CD4-positive, alpha-beta memory T cell (primary cell): ENCODE measurements around the gene TIRAP. TPM values are rescaled to one million over a fixed set of nuclear protein-coding genes. Genes with fewer than 3 reads are reported as not detected.

Experiments used
- CTCF ChIA-PET: fragments of 350-600 bp; sonication (Branson Sonifier 250); formaldehyde crosslinking; loops from one replicate; lab custom pipeline; 2021; ENCODE audit warnings: inconsistent platforms; ENCODE audit not compliant: partially characterized antibody; lab: Charles Lee
- POLR2A ChIA-PET: fragments of 350-600 bp; sonication (Branson Sonifier 250); formaldehyde crosslinking; loops from one replicate; lab custom pipeline; 2021; ENCODE audit not compliant: partially characterized antibody; lab: Charles Lee
- DNase-seq, 5 donors: peaks; one replicate each; pipeline versions ENCODE4 v3.0.0 to v3.0.0-alpha.2; 2020 to 2022; ENCODE audit warnings: mixed read lengths in 1 of 5
- H3K27ac ChIP-seq: one replicate; pipeline ENCODE4 v1.7.0; 2013; ENCODE audit warnings: low read depth, low read length
- H3K27me3 ChIP-seq: 2 replicates; pipeline ENCODE4 v1.7.0; 2013; ENCODE audit warnings: mild to moderate bottlenecking, low read length, moderate library complexity; ENCODE audit not compliant: insufficient read depth
- H3K36me3 ChIP-seq: 2 replicates; pipeline ENCODE4 v1.7.0; 2013; ENCODE audit warnings: mild to moderate bottlenecking, low read length, moderate library complexity; ENCODE audit not compliant: insufficient read depth
- H3K4me1 ChIP-seq: 2 replicates; pipeline ENCODE4 v1.7.0; 2013; ENCODE audit warnings: mild to moderate bottlenecking, low read length, moderate library complexity; ENCODE audit not compliant: insufficient read depth
- H3K4me3 ChIP-seq, 2 donors: one replicate each; pipeline ENCODE4 v1.7.0; 2013; ENCODE audit warnings: low read length in 2 of 2, mild to moderate bottlenecking in 1 of 2
- H3K9me3 ChIP-seq, 2 donors: one replicate each; pipeline ENCODE4 v1.7.0; 2013; ENCODE audit warnings: low read length in 2 of 2, control low read depth in 1 of 2; ENCODE audit not compliant: control insufficient read depth in 1 of 2
- H3K27ac Mint-ChIP-seq, 7 donors: one replicate each; pipeline ENCODE4 v1.8.0; 2020 to 2021; ENCODE audit warnings: mixed read lengths in 7 of 7, mild to moderate bottlenecking in 6 of 7, inconsistent platforms in 3 of 7, moderate library complexity in 3 of 7
- H3K27me3 Mint-ChIP-seq, 2 donors: one replicate each; pipeline ENCODE4 v1.8.0; 2020 to 2021; ENCODE audit warnings: mixed read lengths in 2 of 2
- H3K36me3 Mint-ChIP-seq, 2 donors: one replicate each; pipeline ENCODE4 v1.8.0; 2020 to 2021; ENCODE audit warnings: mixed read lengths in 2 of 2, inconsistent platforms in 1 of 2, mild to moderate bottlenecking in 1 of 2
- H3K4me1 Mint-ChIP-seq, 4 donors: one replicate each; pipeline ENCODE4 v1.8.0; 2020 to 2021; ENCODE audit warnings: mixed read lengths in 4 of 4, mild to moderate bottlenecking in 1 of 4
- H3K4me3 Mint-ChIP-seq, 8 donors: one replicate each; pipeline ENCODE4 v1.8.0; 2020 to 2021; ENCODE audit warnings: mixed read lengths in 8 of 8, mild to moderate bottlenecking in 7 of 8, moderate library complexity in 6 of 8, inconsistent platforms in 3 of 8
- H3K9me3 Mint-ChIP-seq, 8 donors: one replicate each; pipeline ENCODE4 v1.8.0; 2020 to 2021; ENCODE audit warnings: mixed read lengths in 8 of 8, mild to moderate bottlenecking in 5 of 8, inconsistent platforms in 3 of 8, moderate library complexity in 1 of 8
- intact Hi-C: fragments of 100-400 bp; cut with micrococcal nuclease; formaldehyde crosslinking; loops from one replicate; pipeline ENCODE4 v1.15.1; 2023
- polyA plus RNA-seq, 2 donors: library from polyadenylated mRNA; unstranded; fragments of 300-500 nt; fragmentation: Illumina TruSeq; gene quantifications; one replicate each; pipeline ENCODE4 v1.2.3, GENCODE V29; 2021
- total RNA-seq, 2 experiments: library from RNA; stranded (reverse); gene quantifications; one replicate each; pipeline ENCODE4 v1.2.3, GENCODE V29; 2021

Gene TIRAP
- total and polyA plus RNA-seq, 4 experiments from 2014 or later, result 5.9 to 27.4 (median 19.1) TPM

DNA sequence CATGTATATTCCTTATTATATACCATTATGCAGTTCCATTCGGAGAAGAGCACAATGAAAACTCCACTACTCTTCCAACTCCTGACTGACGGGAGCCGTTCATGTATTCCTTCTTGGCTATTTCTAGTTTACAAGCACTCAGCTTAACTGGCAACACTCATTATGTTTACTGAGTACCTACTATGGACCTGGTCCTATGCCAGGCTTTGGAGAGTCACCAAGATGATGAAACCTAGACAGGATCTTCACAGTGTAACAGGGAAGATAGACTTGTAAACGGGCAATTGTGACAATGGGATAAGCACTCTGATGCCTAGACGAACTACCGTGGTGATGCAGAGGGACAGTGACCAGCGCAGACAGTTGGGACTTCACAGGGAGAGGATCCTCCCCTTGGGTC, 50.2 kb downstream of the TIRAP start:
- no peaks in the 10 kb centered on the region for H3K27me3 Mint-ChIP-seq
- DNase-seq, result no peak
- no peaks in the 10 kb centered on the region for H3K9me3 ChIP-seq
- H3K4me1 ChIP-seq, result no peaks in the 10 kb centered on the region
- peaks cover 36% of the 10 kb centered on the region for H3K36me3 ChIP-seq
- ChIA-PET POLR2A (no interaction called here), CTCF (no interaction called here)
- no peak overlapping the region for H3K4me3 Mint-ChIP-seq
- peaks cover 2 to 11% (median 8%) of the 10 kb centered on the region in 4 donors for H3K4me1 Mint-ChIP-seq
- no peak overlapping the region for H3K27ac ChIP-seq
- peaks cover 34 to 65% of the 10 kb centered on the region in 2 donors for H3K36me3 Mint-ChIP-seq
- intact Hi-C loops, result no loop called here
- H3K4me3 ChIP-seq, result no peak overlapping the region
- H3K27me3 ChIP-seq, result no peaks in the 10 kb centered on the region
- H3K9me3 Mint-ChIP-seq, result no peaks in the 10 kb centered on the region
- H3K27ac Mint-ChIP-seq, result peak overlapping the region in 3 of 7 donors; percentile 2 to 59 (median 45)

DNA sequence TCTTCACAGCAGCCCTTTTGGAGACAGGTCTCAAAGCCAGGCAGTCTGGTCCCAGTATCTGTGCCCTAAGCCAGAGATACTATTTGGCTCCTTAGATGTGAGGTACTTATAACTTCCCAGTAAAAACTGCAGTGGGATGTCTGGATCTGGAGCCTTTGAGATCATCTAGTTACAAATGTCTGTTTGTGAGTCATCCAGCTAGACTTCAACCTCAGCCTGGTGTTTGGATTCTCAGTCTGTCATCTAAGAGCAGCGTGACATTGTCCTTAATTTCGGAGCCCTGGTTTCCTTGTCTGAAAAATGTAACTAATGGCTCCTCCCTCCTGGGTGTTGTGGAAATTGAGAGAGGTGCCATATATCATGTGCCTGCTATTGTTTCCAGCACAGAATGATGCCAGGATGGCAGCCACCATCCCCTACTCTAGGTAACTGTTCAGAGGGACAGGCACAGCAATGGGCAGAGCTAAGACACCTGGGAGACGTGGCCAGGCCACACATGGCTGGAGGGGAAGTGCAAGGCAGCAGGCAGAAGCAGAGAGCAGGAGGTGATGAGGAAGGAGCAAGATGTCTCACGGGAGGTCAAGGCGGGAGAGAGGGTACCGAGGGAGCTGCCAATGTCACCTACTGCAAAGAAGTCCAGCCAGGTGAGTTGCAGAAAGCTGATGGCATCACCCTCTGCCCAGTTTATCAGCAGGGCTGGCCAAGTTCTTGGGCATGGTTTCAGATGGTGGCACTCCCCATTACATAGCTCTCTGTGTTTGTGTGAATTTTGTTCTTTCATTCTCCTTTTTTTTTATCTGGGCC, 52.0 kb downstream of the TIRAP start:
- Mint-ChIP-seq H3K36me3 (peaks cover 39 to 69% of the 10 kb centered on the region in 2 donors), H3K4me1 (peaks cover under 1 to 10% (median 3%) of the 10 kb centered on the region in 4 donors), H3K9me3 (no peaks in the 10 kb centered on the region), H3K27ac (peak overlapping the region in 6 of 7 donors; percentile 27 to 74 (median 60)), H3K4me3 (no peak overlapping the region), H3K27me3 (no peaks in the 10 kb centered on the region)
- H3K4me1 ChIP-seq, result no peaks in the 10 kb centered on the region
- no peaks in the 10 kb centered on the region for H3K27me3 ChIP-seq
- intact Hi-C loops, result no loop called here
- H3K9me3 ChIP-seq, result no peaks in the 10 kb centered on the region
- H3K27ac ChIP-seq, result no peak overlapping the region
- no peak for DNase-seq
- POLR2A ChIA-PET, result interaction anchor here (0.7 kb wide), 1 partner anchor 21 kb away, joined by 3 read pairs; the partner anchor contains the start of gene ST3GAL4
- H3K36me3 ChIP-seq, result peaks cover 53% of the 10 kb centered on the region
- CTCF ChIA-PET, result interaction anchor here (1.7 kb wide), 1 partner anchor 24 kb away, joined by 4 read pairs; no protein-coding TSS in a partner anchor
- H3K4me3 ChIP-seq, result no peak overlapping the region

DNA sequence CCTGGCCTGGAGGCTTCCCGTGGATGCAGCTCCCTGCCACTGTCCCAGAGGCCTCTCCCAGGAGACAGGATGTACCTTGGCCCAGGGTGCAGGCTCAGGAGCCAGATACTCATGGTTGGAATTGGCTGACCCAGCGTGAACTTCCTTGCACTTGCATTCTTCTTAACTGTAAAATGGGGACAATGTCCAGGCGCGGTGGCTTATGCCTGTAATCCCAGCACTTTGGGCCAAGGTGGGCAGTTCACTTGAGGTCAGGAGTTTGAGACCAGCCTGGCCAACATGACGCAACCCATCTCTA, 52.5 kb downstream of the TIRAP start:
- Histone ChIP-seq H3K27ac (no peak overlapping the region), H3K36me3 (peaks cover 54% of the 10 kb centered on the region), H3K9me3 (no peaks in the 10 kb centered on the region), H3K27me3 (no peaks in the 10 kb centered on the region), H3K4me3 (no peak overlapping the region), H3K4me1 (no peaks in the 10 kb centered on the region)
- peaks cover 39 to 68% of the 10 kb centered on the region in 2 donors for H3K36me3 Mint-ChIP-seq
- ChIA-PET POLR2A (interaction anchor here (0.7 kb wide), 1 partner anchor 20 kb away, joined by 3 read pairs; the partner anchor contains the start of gene ST3GAL4), CTCF (interaction anchor here (1.7 kb wide), 1 partner anchor 25 kb away, joined by 4 read pairs; no protein-coding TSS in a partner anchor)
- H3K27ac Mint-ChIP-seq, result peak overlapping the region in 1 of 7 donors; percentile 27
- H3K4me3 Mint-ChIP-seq, result no peak overlapping the region
- no peaks in the 10 kb centered on the region for H3K9me3 Mint-ChIP-seq
- DNase-seq, result no peak
- peaks cover 0 to 10% (median 3%) of the 10 kb centered on the region in 4 donors for H3K4me1 Mint-ChIP-seq
- intact Hi-C loops, result no loop called here
- H3K27me3 Mint-ChIP-seq, result no peaks in the 10 kb centered on the region

DNA sequence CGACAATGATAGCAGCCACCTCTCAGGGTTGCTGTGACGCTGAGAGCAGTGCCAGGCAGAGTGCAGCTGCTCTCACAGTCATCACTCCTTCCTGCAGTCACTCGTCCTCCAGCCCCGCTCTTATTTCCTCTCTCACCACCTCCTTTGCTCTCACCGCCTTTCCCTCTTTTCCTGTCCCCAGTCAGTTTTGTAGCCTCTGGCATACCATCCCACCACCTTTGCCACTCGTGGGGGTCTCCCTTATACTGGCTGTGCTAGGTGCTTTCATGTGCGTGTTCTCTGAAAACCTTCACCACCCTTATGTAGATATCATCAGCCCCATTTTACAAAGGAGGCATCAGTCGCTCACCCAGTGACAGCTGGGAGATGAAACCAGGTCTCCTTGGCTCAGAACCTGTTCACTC, 53.2 kb downstream of the TIRAP start:
- ChIA-PET CTCF (interaction anchor here (1.7 kb wide), 1 partner anchor 25 kb away, joined by 4 read pairs; no protein-coding TSS in a partner anchor), POLR2A (no interaction called here)
- intact Hi-C loops, result no loop called here
- H3K9me3 Mint-ChIP-seq, result no peaks in the 10 kb centered on the region
- no peaks in the 10 kb centered on the region for H3K27me3 Mint-ChIP-seq
- no peak overlapping the region for H3K27ac ChIP-seq
- no peaks in the 10 kb centered on the region for H3K9me3 ChIP-seq
- peak overlapping the region in 6 of 7 donors; percentile 8 to 86 (median 28) for H3K27ac Mint-ChIP-seq
- peaks cover 42 to 74% of the 10 kb centered on the region in 2 donors for H3K36me3 Mint-ChIP-seq
- peaks cover 0 to 11% (median 3%) of the 10 kb centered on the region in 4 donors for H3K4me1 Mint-ChIP-seq
- H3K4me3 Mint-ChIP-seq, result no peak overlapping the region
- no peak overlapping the region for H3K4me3 ChIP-seq
- H3K36me3 ChIP-seq, result peaks cover 56% of the 10 kb centered on the region
- H3K4me1 ChIP-seq, result no peaks in the 10 kb centered on the region
- no peak for DNase-seq
- no peaks in the 10 kb centered on the region for H3K27me3 ChIP-seq

DNA sequence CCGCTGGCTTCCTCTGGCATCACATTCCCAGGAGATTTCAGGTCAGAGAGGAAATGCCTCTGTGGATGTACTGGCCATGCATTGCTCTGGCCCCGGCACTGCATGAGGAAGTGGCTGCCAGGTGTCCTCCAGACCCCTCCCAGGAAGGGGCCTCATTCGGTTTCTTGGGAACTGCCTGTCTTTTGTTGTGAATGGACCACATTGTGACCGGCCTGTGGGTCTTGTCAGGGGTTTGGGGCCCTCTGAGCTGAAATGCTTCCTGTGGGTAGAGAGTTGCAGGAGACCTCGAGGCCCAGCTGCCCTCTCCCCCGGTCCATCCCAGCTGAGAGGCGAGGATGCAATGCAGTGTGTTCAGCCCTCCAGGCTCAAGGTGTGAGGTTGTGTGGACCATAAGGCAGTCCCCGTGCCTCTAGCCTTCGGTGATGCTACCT, 53.8 kb downstream of the TIRAP start:
- Histone ChIP-seq H3K27me3 (no peaks in the 10 kb centered on the region), H3K4me1 (no peaks in the 10 kb centered on the region), H3K27ac (no peak overlapping the region), H3K4me3 (no peak overlapping the region), H3K36me3 (peaks cover 54% of the 10 kb centered on the region), H3K9me3 (no peaks in the 10 kb centered on the region)
- POLR2A ChIA-PET, result no interaction called here
- Mint-ChIP-seq H3K4me3 (no peak overlapping the region), H3K9me3 (no peaks in the 10 kb centered on the region), H3K27me3 (no peaks in the 10 kb centered on the region), H3K4me1 (peaks cover 0 to 16% (median 3%) of the 10 kb centered on the region in 4 donors), H3K27ac (peak overlapping the region in 5 of 7 donors; percentile 8 to 36 (median 21)), H3K36me3 (peaks cover 42 to 74% of the 10 kb centered on the region in 2 donors)
- CTCF ChIA-PET, result interaction anchor here (1.7 kb wide), 1 partner anchor 26 kb away, joined by 4 read pairs; no protein-coding TSS in a partner anchor
- intact Hi-C loops, result no loop called here
- no peak for DNase-seq

DNA sequence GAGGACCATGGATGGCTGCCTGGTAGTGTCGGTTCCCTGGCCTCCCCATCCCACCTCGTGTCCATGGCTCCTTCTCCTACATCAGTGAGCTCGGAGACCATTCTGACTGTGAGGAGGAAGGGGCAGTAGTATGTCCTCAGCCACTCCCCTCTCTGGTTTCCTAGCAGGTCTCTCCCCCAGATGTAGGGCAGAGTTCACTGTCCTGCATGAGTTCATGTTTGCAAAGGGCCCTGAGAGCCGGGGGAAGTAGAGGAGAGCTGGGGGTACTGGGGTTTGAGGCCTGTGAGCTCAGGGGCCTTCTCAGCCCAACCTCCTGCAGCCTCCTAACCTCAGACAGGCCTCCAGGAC, 54.2 kb downstream of the TIRAP start:
- CTCF ChIA-PET, result no interaction called here
- Histone ChIP-seq H3K27me3 (no peaks in the 10 kb centered on the region), H3K36me3 (peaks cover 50% of the 10 kb centered on the region), H3K4me1 (no peaks in the 10 kb centered on the region), H3K4me3 (no peak overlapping the region), H3K9me3 (no peaks in the 10 kb centered on the region), H3K27ac (no peak overlapping the region)
- peaks cover 0 to 20% (median 3%) of the 10 kb centered on the region in 4 donors for H3K4me1 Mint-ChIP-seq
- no peak for DNase-seq
- H3K9me3 Mint-ChIP-seq, result no peaks in the 10 kb centered on the region
- POLR2A ChIA-PET, result no interaction called here
- H3K4me3 Mint-ChIP-seq, result no peak overlapping the region
- peaks cover 41 to 74% of the 10 kb centered on the region in 2 donors for H3K36me3 Mint-ChIP-seq
- H3K27ac Mint-ChIP-seq, result peak overlapping the region in 1 of 7 donors; percentile 36
- H3K27me3 Mint-ChIP-seq, result no peaks in the 10 kb centered on the region
- intact Hi-C loops, result no loop called here

DNA sequence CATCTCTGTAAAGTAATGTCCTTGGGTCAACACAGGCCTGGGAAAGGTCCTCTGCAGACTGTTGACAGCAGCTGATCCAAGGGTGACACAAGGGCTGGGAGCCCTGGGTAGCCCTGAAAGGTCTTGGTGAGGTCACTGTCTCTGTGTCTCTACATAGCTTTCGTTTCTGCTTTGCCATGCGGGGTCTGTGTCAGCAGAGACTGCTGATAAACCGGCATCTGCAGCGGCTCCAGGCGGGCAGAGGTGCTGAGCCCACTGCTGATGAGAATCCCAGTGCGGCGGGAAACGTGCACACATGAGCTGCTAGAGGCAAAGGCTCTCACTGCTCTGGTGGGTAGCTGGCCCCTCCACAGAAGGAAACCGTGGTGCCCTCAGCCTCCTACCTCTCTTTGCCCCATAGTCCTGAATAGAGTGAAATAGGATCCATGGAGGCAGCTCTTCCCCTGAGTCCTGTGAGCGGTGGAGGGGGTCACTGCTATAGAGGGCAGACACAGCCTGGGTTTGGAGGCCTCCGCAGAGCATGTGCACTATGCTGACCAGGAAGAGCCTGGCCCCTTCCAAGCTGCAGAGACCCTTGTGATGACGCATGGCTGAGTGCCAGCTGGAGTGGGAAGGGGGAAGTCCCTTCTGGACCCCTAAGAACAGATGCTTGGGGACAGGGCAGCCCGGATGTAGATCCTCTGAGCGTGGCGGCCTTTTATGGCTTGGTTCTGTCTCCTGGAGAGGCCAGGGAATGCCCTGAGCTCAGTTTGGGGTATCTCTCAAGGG, 54.8 kb downstream of the TIRAP start:
- H3K36me3 Mint-ChIP-seq, result peaks cover 36 to 74% of the 10 kb centered on the region in 2 donors
- H3K27me3 Mint-ChIP-seq, result no peaks in the 10 kb centered on the region
- ChIA-PET POLR2A (no interaction called here), CTCF (interaction anchor here (0.7 kb wide), 1 partner anchor 27 kb away, joined by 3 read pairs; no protein-coding TSS in a partner anchor)
- Histone ChIP-seq H3K4me1 (no peaks in the 10 kb centered on the region), H3K27ac (no peak overlapping the region), H3K4me3 (no peak overlapping the region), H3K36me3 (peaks cover 44% of the 10 kb centered on the region), H3K9me3 (no peaks in the 10 kb centered on the region), H3K27me3 (no peaks in the 10 kb centered on the region)
- no peak overlapping the region for H3K4me3 Mint-ChIP-seq
- H3K9me3 Mint-ChIP-seq, result no peaks in the 10 kb centered on the region
- peaks cover 0 to 16% (median 2%) of the 10 kb centered on the region in 4 donors for H3K4me1 Mint-ChIP-seq
- no peak for DNase-seq
- H3K27ac Mint-ChIP-seq, result no peak overlapping the region
- intact Hi-C loops, result no loop called here
